GM19395 (cell line): Measurements from ENCODE around the gene RAET1E.
A peak's percentile ranks its signal among the peaks of the same experiment; 100 is the strongest.
"Not testable (repeated sequence)": the region's sequence is repeated elsewhere in the genome, so short reads cannot be mapped to it uniquely, and the experiment has no call there.

Source experiments
- ATAC-seq: cut with Tn5 transposase; IDR thresholded peaks from one replicate; pipeline ENCODE4 v1.9.1; 2021; ENCODE audit warnings: mild to moderate bottlenecking, moderate library complexity; ENCODE audit not compliant: unreplicated experiment

The RAET1E gene

DNA sequence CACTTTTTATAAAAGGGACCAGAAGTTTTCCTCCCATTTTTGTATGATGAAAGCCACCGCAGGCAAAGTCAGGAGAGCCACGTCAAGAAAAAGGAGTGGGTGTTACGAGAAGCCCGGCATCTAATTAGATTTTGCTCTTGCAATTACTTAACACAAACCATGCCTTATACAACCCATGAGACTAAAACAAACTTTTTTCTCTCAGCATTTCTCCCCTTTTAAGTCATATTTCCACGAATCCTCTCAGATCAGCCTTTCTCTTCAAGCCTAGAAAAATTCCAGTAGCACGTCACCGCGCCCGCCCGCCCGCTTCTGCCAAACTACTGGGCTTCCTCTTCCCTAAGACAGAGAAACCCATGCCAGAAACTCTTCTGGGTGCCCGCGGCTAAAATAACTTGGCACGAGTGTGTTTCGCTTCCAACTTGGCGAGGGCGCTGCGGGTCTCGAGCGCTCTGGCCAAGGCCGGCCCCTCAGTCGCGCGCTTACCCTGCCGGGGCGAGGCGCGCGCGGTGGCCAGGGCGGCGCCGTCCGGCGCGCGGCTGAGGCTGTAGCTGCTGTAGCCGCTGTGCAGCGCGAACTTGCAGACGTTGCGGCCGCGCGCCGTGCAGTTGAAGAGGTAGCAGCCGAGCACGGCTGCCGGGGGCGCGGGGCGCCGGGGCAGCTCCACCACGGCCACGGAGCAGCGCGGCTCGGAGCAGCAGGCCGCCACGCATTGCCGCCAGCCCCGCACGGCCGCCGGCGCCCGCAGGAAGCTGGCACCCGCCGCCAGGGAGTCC is 34.8 kb downstream of the RAET1E start:
- ATAC-seq, result peak; percentile 29

DNA sequence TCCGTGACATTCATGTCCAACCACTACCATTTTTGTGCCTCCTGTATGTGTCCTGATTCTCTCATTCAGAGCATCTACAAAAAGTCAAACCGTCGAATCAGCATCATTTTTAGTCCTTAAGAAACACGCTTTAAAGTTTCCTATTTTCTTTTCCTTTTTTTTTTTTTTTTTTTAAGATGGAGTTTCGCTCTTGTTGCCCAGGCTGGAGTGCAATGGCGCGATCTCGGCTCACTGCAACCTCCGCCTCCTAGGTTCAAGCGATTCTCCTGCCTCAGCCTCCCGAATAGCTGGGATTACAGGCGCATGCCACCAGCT is 35.5 kb downstream of the RAET1E start:
- ATAC-seq, result not testable (repeated sequence)

DNA sequence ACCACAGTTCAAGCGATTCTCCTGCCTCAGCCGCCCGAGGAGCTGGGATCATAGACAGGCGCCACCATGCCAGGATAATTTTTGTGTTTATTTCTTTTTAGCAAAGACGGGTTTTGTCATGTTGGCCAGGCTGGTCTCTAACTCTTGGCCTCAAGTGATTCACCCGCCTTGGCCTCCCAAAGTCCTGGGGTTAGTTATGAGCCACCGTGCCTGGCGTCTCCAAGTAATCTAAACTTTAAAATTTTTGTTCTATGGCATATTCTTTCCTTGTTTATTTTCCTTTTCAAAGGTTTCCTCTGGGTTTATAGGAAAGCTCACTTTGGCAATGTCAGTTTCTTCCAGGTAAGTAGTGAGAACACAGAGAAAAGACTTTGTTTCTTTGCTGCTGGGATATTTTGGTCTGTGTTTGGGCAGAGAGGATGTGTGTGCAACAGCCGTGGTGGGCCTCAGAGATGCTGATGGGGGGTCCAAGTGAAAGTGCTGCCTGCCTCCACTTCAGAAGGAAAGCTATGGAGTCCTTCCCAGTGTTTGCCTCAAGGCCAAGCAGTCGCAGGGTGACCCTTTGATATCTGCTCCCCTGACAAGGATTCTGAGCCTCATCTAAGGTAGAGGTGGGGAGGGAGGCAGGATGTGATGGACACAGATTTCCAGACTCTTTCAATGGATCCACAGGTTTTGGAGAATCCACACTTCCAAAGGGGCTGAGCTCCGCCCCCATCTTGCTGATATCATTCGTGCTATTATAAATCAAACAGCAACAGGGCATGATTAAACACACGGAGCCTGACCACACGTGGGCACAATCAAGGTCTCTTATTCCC is 36.1 kb downstream of the RAET1E start:
- no peak for ATAC-seq

DNA sequence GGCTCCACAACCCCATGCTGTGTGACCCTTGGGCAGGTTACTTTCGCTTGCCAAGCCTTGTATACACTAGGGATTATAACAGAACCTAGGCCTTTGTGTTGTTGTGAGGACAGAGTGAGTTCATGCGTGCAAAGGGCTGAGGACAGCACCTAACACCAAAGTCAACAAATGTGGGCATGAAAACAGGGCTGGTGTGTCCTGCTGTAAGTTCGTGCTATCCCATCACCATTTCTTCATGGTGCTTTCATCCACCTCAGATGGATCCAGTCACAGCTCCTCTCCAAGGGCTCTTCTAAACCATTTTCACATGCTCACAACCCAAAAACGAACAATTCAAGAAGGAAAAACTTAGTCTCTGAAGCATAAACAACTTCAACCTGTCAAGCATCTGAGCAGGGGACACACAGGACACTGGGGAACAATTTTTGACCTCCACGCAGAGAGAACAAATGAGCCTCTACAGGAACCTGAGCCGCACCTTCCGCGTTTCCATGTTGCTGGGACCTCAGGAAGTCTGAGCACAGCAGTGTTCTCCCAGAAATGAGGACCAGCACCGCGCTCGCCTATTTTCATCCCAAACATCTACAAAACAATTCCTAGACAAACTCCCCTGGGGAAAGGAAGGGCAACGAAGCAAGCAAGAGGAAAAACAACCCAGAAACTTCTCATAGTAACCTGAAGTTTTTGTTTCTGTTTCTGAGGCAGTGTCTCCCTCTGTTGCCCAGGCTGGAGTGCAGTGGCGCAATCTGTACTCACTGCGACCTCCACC is 36.9 kb downstream of the RAET1E start:
- ATAC-seq, result no peak

DNA sequence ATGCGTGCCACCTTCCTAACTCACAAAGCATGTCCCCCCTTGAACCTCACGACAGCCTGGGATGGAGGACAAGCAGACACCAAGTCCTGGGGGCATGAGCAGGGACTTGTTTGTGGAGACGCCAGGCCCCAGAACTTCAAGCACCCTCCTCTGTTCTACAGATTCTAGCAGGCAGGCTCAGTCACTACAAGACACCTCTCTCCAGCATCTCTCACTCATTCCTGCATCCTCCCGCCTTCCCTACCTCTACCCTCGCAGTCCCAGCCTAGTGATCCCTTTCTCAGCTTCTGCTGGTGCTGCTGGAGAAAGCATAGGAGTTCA is 37.4 kb downstream of the RAET1E start:
- no peak for ATAC-seq

DNA sequence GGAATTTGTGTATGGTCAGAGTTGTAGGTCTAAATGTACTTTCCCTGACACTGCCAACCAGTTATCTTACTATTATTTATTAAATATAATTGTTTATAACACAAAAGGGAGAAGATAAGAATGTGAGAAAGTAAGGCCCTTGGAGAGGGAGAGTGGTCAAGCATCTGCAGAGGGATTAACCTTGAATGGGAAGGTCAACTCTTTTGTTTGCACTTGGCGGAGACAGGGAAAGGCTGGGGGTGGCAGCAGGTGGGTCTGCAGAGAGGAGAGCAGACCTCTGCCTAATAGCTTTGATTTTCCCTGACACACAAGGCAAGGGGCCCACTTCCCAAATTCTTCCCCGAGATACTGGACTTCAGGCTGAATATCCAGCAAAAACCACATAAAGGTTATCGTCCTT is 38.0 kb downstream of the RAET1E start:
- no peak for ATAC-seq

DNA sequence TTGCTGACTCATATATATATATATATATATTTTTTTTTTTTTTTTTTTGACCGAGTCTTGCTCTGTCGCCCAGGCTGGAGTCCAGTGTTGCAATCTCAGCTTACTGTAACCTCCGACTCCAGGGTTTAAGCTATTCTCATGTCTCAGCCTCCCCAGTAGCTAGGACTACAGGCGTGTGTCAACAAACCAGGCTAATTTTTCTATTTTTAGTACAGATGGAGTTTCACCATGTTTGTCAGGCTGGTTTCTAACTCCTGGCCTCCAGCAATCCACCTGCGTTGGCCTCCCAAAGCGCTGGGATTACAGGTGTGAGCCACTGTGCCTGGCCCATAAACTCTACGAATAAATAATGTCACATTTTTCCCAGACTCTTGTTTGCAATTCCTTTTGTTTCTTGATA is 38.5 kb downstream of the RAET1E start:
- no peak for ATAC-seq

DNA sequence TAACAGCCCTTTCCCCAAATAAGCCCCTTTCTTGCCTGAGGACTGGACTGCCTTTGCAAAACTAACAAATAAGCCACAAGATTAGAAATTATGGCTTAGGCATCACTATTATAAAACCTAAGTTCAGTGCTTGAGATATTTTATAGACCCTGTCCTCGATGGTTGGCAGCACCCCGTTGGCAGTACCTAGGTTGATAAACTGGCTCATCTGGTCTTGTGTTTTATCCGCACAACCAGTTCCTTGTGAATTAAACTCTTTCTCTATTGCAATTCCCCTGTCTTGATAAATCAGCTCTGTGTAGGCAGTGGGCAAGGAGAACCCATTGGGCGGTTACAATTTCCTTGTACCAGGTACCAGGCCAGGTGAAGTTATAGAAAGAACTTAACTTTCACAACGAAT is 40.4 kb downstream of the RAET1E start:
- ATAC-seq, result no peak

DNA sequence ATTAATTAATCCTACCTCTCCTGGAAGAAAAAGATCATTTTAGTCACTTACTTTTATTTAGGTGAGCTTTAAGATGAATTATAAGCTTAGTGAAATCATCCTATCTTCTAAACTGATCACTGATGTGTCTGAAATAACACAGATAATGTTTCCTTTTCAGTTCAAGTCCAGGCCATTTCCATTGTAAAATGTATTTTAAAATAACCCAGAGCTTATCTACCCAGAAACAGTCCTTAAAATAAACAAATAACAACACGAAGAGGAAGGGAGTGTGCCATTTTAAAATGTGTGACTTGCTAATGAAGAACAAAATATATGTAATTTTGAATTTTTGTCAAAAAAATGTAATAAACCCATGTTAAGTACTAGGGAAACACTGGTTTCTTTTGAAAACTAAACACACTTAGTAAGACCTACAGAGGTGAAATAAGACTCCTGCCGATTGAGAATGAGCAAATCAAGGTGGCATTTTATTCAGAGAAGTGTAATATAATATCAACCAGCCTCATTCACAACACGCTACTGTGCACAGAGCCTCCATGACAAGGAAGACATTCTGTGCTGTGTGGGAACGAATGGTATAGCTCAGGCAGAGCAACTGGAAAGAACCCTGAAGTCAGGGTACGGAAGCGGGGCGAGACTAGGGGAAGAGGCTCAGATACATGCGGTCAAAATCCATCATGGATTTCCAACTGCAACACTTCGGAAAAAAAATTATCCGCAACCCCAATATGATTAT is 41.5 kb downstream of the RAET1E start:
- ATAC-seq, result no peak

DNA sequence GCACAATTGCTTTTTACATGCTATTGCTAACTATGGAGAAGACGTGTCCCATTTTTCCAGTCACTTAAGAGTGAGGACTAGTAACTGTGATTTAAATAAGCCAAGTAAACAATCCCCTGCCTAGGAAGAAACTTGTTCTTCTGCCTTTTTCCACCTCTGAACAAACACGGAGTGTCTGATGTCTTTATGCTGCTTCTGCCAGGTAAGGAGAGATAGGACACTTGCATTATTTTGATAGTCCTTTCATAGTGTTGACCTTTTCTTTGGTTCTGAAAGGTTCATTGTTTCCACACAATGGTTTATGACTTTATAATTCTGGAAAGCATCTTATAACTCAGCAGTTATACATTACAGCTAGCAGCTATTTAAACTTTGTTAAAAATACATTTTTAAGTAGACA is 42.2 kb downstream of the RAET1E start:
- no peak for ATAC-seq

DNA sequence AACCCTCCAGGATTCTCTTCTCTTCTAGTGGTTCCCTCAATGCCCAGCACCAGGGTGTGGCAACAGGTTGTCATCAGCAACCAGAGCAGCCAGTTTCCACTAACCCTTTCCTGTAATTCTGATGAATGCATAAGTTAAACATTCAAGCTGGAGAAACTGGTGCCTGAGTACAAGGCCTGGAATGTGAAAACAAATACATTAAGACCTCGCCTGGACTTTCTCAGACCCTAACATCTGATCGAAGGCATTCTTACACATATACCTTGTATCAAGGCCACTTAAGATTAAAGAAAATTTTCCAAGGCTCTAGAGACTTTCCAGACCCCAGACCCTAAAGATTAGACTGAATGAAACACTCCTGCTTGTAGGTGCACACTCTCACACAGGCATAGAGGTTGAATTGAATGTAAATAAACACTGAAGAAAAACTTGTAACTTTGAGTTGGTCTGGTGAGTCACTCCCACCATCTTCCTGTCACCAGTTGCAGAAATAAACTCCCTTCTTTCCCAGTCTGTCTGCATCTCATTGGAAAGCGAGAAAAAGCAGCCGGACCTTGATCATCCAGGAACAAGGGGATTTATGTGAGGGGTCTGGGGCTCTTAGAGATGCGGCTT is 42.8 kb downstream of the RAET1E start:
- ATAC-seq, result no peak

DNA sequence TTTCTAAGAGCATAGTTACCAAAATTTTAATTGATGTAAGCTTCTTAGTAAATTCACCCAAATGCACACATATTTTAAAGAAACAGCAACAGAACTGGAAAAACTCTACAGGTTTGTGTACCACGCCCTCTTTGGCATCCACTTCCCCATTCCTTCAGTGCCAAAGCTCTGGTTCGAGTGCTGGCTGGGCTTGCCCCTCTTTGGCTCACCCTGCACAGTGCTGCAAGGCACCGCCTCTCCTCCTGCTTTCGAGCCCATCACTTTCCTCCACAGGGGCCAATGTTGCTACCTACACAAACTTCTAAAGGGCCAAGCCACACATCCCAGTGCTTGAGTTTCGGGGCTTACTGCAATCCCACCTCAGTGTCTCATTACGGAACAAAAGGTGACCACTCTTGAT is 43.4 kb downstream of the RAET1E start:
- no peak for ATAC-seq

DNA sequence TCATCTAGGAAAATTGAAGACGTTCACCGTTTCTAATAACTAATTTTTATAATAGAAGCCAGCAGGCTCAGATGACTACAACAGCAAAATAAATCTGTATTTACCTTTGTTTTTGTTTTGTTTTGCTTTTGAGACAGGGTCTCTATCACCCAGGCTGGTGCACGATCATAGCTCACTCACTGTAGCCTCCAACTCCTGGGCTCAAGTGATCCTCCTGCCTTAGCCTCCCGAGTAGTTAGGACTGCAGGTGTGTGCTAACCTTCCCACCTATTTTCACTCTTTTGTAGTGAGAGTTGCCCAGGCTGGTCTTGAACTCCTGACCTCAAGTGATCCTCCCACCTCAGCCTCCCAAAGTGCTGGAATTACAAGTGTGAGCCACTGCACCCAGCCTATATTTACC is 43.9 kb downstream of the RAET1E start:
- ATAC-seq, result not testable (repeated sequence)

DNA sequence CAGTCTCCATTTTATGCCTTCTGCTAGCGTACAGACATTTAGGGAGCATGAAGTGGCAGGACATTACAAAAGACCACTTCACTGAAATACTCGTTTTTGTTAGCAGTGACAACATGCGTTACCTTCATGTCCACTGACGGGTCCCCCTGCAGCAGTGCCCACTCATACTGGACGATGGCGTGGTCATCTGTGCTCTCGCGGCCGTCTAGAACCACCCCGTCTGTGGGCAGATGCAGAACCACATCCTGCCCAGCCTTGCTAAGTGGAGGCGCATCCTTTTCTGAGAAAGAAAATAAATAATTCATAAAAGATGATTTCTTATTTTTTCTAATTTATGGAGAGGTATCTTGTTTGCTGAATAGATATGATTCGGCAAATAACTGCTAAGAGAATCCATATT is 45.0 kb downstream of the RAET1E start:
- no peak for ATAC-seq

DNA sequence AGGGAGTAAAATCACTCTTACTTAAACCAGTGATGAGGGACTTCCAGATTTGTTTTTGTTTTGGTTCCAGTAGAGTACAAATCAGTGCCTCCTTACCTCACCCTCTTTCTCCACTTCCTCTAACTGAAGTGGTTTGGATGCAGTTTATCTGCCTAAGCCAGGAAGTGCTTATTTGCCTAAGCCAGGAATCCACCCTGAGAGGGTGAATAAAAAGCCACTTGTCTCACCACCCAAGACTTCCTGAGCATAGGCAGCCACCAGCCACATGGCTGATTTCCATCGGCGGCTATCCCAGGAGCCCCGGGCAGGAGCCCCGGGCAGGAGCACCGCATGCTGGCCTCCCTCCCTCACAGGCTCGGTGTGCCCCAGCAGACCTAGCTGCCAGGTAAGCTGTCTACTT is 45.7 kb downstream of the RAET1E start:
- ATAC-seq, result no peak

DNA sequence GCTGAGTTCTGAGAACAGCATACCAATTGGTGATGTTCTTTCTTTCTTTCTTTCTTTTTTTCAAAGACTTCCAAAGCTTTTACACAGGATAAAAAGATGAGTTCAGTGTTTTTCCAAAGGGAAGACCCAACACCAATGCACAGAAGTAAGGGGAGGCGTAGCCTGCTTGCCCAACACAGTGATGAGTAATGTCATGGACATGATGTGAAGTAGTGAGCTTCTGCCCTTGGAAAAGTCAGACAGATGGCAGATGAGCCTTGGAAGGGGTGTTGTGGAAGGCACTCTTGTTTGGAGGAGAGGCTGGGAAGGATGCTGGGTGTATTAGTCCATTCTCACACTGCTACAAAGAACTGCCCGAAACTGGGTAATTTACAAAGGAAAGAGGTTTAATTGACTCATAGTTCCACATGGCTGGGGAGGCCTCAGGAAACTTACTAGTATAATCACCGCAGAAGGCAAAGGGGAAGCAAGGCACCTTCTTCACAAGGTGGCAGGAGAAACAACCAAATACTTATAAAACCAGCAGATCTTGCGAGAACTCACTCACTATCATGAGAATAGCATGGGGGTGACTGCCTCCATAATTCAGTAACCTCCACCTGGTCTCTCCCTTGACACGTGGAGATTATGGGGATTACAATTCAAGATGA is 46.3 kb downstream of the RAET1E start:
- ATAC-seq, result no peak

DNA sequence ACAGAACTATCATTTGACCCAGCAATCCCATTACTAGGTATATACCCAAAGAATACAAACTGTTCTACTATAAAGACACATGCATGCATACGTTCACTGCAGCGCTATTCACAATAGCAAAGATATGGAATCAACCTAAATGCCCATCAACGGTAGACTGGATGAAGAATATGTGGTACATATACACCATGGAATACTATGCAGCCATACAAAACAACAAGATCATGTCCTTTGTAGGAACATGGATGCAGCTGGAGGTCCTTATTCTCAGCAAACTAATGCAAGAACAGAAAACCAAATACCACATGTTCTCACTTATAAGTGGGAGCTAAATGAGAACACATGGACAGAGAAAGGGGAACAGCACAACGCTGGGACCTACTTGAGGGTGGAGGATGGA is 49.6 kb downstream of the RAET1E start:
- not testable (repeated sequence) for ATAC-seq
